ENCODE measurements around the gene FURIN.

FURIN gene

DNA sequence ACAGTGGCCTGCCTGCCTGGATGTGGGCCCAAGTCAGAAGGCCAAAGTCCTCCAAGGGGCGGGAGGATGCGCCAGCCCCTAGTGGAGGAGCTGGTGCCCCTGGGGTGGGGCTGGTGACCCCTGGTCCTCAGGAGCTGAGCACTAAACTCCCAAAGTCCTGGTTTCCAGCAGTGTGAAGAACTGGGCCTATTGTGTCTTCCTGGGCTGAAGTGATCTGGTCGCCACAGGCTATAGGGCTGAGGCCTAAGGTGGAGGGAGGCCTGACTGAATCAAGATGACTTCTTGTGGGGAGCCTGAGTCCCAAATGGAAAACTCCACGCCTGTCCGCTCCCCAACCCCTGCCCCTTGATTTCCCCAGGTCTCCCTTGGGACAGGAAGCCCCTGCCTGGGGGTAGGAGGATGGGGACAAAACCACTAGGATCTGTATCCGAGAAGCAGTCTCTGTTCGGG, 15.2 kb downstream of the FURIN start:
- H3K27me3 ChIP-seq (ENCODE audit: insufficient read depth, low read length, poor library complexity) = no peaks in the 10 kb centered on the region
- peak overlapping the region; percentile 73 for H2BK5ac ChIP-seq (ENCODE audit: low read length)
- H3K79me1 ChIP-seq (ENCODE audit: low read length) = no peaks in the 10 kb centered on the region
- no peaks in the 10 kb centered on the region for H3K79me2 ChIP-seq (ENCODE audit: control insufficient read depth, insufficient read depth, low read length)
- H3K4ac ChIP-seq (ENCODE audit: low read depth, low read length) = peak overlapping the region; percentile 58
- H3K4me3 ChIP-seq (ENCODE audit: low read length) = no peak overlapping the region
- peak overlapping the region; percentile 11 for H3K23ac ChIP-seq (ENCODE audit: low read length)
- H3K4me1 ChIP-seq (ENCODE audit: control insufficient read depth, low read depth, low read length) = peaks cover 5% of the 10 kb centered on the region
- no peak overlapping the region for H3K4me2 ChIP-seq (ENCODE audit: low read length)
- WGBS (ENCODE audit: extremely low coverage, insufficient coverage, low lambda C conversion rate) = no CpG with 5 or more reads among the region's 7 CpGs
- H3K56ac ChIP-seq (ENCODE audit: low read length) = peak overlapping the region; percentile 87
- DNase-seq = peak; percentile 58
- H3K27ac ChIP-seq (ENCODE audit: low read depth, low read length) = peak overlapping the region; percentile 84
- peak overlapping the region; percentile 36 for H2AK5ac ChIP-seq (ENCODE audit: low read length)
- peak overlapping the region; percentile 60 for H4K5ac ChIP-seq (ENCODE audit: low read length)
- H2BK120ac ChIP-seq (ENCODE audit: low read depth, low read length) = no peak overlapping the region
- peak overlapping the region; percentile 75 for H3K9ac ChIP-seq (ENCODE audit: low read length)
- peaks cover 8% of the 10 kb centered on the region for H3K36me3 ChIP-seq (ENCODE audit: control insufficient read depth, insufficient read depth, low read length)
- H2BK15ac ChIP-seq (replicated peaks; ENCODE audit: low read depth) = no peak overlapping the region
- peak overlapping the region; percentile 77 for H4K8ac ChIP-seq (ENCODE audit: low read depth, low read length)
- H3K18ac ChIP-seq (ENCODE audit: low read length) = no peak overlapping the region

DNA sequence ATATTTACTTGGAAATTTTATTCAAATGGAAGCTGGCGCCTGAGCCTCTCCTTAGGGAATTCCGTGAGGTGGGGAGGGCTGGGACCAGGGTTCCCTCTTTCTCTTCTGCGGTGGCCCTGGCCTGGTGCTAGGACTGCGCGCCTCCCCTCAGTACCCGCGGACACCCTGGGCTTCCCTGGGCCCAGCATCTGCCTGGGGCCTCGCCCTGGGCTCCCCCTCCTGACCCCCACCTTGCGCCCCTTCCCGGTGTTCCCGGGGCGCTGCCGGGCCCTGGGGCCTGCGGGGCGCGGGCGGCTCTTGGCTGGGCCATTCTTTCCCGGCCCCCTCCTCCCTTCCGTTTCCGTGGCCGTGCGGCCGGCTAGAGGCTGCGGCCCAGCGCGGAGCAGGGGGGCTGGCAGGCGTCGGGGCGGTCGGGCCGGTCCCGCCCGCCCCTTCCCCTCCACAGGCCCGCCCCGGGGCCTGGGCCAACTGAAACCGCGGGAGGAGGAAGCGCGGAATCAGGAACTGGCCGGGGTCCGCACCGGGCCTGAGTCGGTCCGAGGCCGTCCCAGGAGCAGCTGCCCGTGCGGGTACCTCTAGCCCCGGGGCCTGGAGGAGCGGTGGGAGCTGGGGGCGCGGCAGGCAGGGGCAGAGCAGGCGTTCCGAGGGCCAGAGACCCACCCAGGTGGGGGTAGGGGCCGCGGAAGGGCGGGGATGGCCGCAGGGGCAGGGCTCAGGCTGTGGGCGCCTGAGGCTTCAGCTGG, 15.8 kb downstream of the FURIN start, which contains the start of gene FES:
TSS of gene FES (plus strand) at position 529 of the 743 bp plus-strand sequence. CDS start 542 bp downstream, outside the sequence.
- Histone ChIP-seq H3K4ac (ENCODE audit: low read depth, low read length) (peak within 1 kb of the TSS; percentile 58), H2BK120ac (ENCODE audit: low read depth, low read length) (no peak within 1 kb of the TSS), H3K79me2 (ENCODE audit: control insufficient read depth, insufficient read depth, low read length) (no peaks in the 10 kb centered on the region), H3K36me3 (ENCODE audit: control insufficient read depth, insufficient read depth, low read length) (peaks cover 8% of the 10 kb centered on the region), H3K23ac (ENCODE audit: low read length) (peak within 1 kb of the TSS; percentile 50), H4K8ac (ENCODE audit: low read depth, low read length) (peak within 1 kb of the TSS; percentile 97), H2AK5ac (ENCODE audit: low read length) (peak within 1 kb of the TSS; percentile 36), H3K4me3 (ENCODE audit: low read length) (no peak within 1 kb of the TSS), H3K56ac (ENCODE audit: low read length) (peak within 1 kb of the TSS; percentile 90), H3K27me3 (ENCODE audit: insufficient read depth, low read length, poor library complexity) (no peaks in the 10 kb centered on the region), H3K4me2 (ENCODE audit: low read length) (peak within 1 kb of the TSS; percentile 36), H3K4me1 (ENCODE audit: control insufficient read depth, low read depth, low read length) (peaks cover 5% of the 10 kb centered on the region), H3K79me1 (ENCODE audit: low read length) (no peaks in the 10 kb centered on the region), H2BK15ac (replicated peaks; ENCODE audit: low read depth) (no peak within 1 kb of the TSS), H2BK5ac (ENCODE audit: low read length) (peak within 1 kb of the TSS; percentile 73), H3K27ac (ENCODE audit: low read depth, low read length) (peak within 1 kb of the TSS; percentile 84), H3K18ac (ENCODE audit: low read length) (peak within 1 kb of the TSS; percentile 85), H3K9ac (ENCODE audit: low read length) (peak within 1 kb of the TSS; percentile 75), H4K5ac (ENCODE audit: low read length) (peak within 1 kb of the TSS; percentile 60)
- DNase-seq = peak; percentile 76
- WGBS (ENCODE audit: extremely low coverage, insufficient coverage, low lambda C conversion rate) = no CpG with 5 or more reads among the region's 58 CpGs

DNA sequence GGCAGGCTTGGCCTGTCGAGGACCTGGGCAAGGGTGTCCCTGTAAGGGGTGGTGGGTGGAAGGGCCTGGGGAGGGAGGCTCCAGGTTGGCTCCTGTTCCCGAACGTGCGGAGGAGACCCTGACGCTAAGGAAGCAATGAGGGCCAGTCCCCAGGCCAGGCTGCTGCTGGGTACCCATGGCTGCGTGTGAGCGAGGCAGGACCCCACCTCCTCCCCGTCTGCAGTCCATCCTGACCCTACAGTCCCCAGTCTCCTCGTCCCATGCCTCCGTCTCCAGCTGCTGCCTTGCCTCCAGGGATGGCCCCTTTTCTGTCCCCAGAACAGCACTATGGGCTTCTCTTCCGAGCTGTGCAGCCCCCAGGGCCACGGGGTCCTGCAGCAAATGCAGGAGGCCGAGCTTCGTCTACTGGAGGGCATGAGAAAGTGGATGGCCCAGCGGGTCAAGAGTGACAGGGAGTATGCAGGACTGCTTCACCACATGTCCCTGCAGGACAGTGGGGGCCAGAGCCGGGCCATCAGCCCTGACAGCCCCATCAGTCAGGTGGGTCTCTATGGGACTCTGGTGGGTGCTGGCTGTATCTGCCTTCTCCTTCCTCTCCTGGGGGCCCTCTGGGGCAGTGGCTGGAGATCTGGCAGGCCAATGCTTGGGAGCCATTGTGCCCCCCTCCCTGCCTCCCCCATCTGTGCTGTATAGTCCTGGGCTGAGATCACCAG, 16.5 kb downstream of the FURIN start:
- Histone ChIP-seq H3K4me1 (ENCODE audit: control insufficient read depth, low read depth, low read length) (peaks cover 5% of the 10 kb centered on the region), H3K79me1 (ENCODE audit: low read length) (no peaks in the 10 kb centered on the region), H3K27ac (ENCODE audit: low read depth, low read length) (peak overlapping the region; percentile 75), H2AK5ac (ENCODE audit: low read length) (no peak overlapping the region), H3K36me3 (ENCODE audit: control insufficient read depth, insufficient read depth, low read length) (peaks cover 5% of the 10 kb centered on the region), H3K27me3 (ENCODE audit: insufficient read depth, low read length, poor library complexity) (no peaks in the 10 kb centered on the region), H3K23ac (ENCODE audit: low read length) (no peak overlapping the region), H2BK15ac (replicated peaks; ENCODE audit: low read depth) (no peak overlapping the region), H2BK120ac (ENCODE audit: low read depth, low read length) (no peak overlapping the region), H3K56ac (ENCODE audit: low read length) (peak overlapping the region; percentile 90), H4K5ac (ENCODE audit: low read length) (no peak overlapping the region), H3K9ac (ENCODE audit: low read length) (peak overlapping the region; percentile 75), H3K4ac (ENCODE audit: low read depth, low read length) (peak overlapping the region; percentile 21), H3K4me2 (ENCODE audit: low read length) (peak overlapping the region; percentile 33), H3K18ac (ENCODE audit: low read length) (peak overlapping the region; percentile 85), H3K4me3 (ENCODE audit: low read length) (no peak overlapping the region), H2BK5ac (ENCODE audit: low read length) (peak overlapping the region; percentile 49), H4K8ac (ENCODE audit: low read depth, low read length) (peak overlapping the region; percentile 97), H3K79me2 (ENCODE audit: control insufficient read depth, insufficient read depth, low read length) (no peaks in the 10 kb centered on the region)
- DNase-seq = no peak
- WGBS (ENCODE audit: extremely low coverage, insufficient coverage, low lambda C conversion rate) = no CpG with 5 or more reads among the region's 16 CpGs

DNA sequence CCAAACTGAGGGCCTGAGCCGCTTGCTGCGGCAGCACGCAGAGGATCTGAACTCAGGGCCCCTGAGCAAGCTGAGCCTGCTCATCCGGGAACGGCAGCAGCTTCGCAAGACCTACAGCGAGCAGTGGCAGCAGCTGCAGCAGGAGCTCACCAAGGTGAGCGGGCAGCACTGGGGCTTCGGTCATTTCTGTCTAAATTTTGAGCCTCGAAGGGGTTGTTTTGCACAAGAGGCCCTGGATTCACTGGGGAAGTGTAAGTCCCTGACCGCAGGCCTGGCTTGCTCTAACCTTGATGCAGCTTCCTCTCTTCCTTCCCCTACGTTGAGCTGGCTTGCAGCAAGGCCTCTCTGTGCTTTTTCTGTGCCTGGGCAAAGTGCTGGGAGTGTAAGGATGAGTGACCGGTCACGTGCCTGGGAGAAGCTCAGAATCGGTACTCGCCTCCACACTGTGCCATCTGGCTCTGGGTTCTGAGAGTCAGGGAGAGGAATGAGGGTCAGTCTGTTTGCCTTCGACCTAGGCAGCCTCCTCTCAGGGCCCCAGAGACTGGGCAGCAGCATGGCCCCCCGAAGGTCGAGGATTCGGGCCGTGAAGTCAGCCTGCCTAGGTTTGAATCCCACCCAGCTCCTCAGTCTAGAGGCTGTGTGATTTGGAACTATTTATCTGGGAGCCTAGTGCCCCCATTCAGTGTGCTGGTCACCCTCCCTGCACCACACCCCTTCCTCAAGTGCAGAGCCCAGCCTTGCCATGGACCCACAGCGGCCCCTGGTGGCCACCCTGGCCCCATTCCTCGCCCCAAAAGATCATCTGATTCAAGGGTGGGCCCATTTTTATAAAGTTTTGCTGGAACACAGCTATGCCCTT, 17.3 kb downstream of the FURIN start:
- H3K36me3 ChIP-seq (ENCODE audit: control insufficient read depth, insufficient read depth, low read length) = peaks cover 5% of the 10 kb centered on the region
- peak overlapping the region; percentile 70 for H3K9ac ChIP-seq (ENCODE audit: low read length)
- H3K79me1 ChIP-seq (ENCODE audit: low read length) = no peaks in the 10 kb centered on the region
- no peak overlapping the region for H3K27ac ChIP-seq (ENCODE audit: low read depth, low read length)
- no peak overlapping the region for H3K4ac ChIP-seq (ENCODE audit: low read depth, low read length)
- peak overlapping the region; percentile 87 for H2AK5ac ChIP-seq (ENCODE audit: low read length)
- H3K18ac ChIP-seq (ENCODE audit: low read length) = no peak overlapping the region
- no peak overlapping the region for H4K5ac ChIP-seq (ENCODE audit: low read length)
- no CpG with 5 or more reads among the region's 23 CpGs for WGBS (ENCODE audit: extremely low coverage, insufficient coverage, low lambda C conversion rate)
- H3K4me2 ChIP-seq (ENCODE audit: low read length) = no peak overlapping the region
- H3K27me3 ChIP-seq (ENCODE audit: insufficient read depth, low read length, poor library complexity) = no peaks in the 10 kb centered on the region
- no peak overlapping the region for H3K23ac ChIP-seq (ENCODE audit: low read length)
- H4K8ac ChIP-seq (ENCODE audit: low read depth, low read length) = no peak overlapping the region
- H2BK5ac ChIP-seq (ENCODE audit: low read length) = no peak overlapping the region
- H2BK120ac ChIP-seq (ENCODE audit: low read depth, low read length) = no peak overlapping the region
- peaks cover 5% of the 10 kb centered on the region for H3K4me1 ChIP-seq (ENCODE audit: control insufficient read depth, low read depth, low read length)
- peak; percentile 69 for DNase-seq
- no peaks in the 10 kb centered on the region for H3K79me2 ChIP-seq (ENCODE audit: control insufficient read depth, insufficient read depth, low read length)
- no peak overlapping the region for H3K4me3 ChIP-seq (ENCODE audit: low read length)
- H3K56ac ChIP-seq (ENCODE audit: low read length) = peak overlapping the region; percentile 90
- no peak overlapping the region for H2BK15ac ChIP-seq (replicated peaks; ENCODE audit: low read depth)

DNA sequence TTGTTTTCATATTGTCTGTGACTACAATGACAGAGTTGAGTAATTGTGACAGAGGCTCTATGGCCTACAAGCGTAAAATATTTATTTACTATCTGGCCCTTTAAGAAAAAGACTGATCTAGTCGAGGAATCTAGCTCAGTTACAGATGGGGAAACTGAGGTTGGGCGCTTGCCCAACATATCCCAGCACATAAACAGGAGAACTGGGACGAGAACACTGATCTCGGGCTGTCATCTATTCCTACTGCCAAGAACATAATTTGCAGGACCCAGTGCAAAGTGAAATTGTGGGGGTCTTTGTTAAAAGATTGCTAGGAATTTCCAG, 17.9 kb downstream of the FURIN start:
- Histone ChIP-seq H3K23ac (ENCODE audit: low read length) (no peak overlapping the region), H4K8ac (ENCODE audit: low read depth, low read length) (no peak overlapping the region), H3K9ac (ENCODE audit: low read length) (no peak overlapping the region), H3K4me3 (ENCODE audit: low read length) (no peak overlapping the region), H3K36me3 (ENCODE audit: control insufficient read depth, insufficient read depth, low read length) (no peaks in the 10 kb centered on the region), H3K4ac (ENCODE audit: low read depth, low read length) (no peak overlapping the region), H3K27me3 (ENCODE audit: insufficient read depth, low read length, poor library complexity) (no peaks in the 10 kb centered on the region), H2BK120ac (ENCODE audit: low read depth, low read length) (no peak overlapping the region), H3K27ac (ENCODE audit: low read depth, low read length) (no peak overlapping the region), H2BK15ac (replicated peaks; ENCODE audit: low read depth) (no peak overlapping the region), H3K18ac (ENCODE audit: low read length) (no peak overlapping the region), H3K4me2 (ENCODE audit: low read length) (no peak overlapping the region), H2BK5ac (ENCODE audit: low read length) (no peak overlapping the region), H3K56ac (ENCODE audit: low read length) (no peak overlapping the region), H3K79me1 (ENCODE audit: low read length) (no peaks in the 10 kb centered on the region), H2AK5ac (ENCODE audit: low read length) (no peak overlapping the region), H4K5ac (ENCODE audit: low read length) (no peak overlapping the region), H3K79me2 (ENCODE audit: control insufficient read depth, insufficient read depth, low read length) (no peaks in the 10 kb centered on the region), H3K4me1 (ENCODE audit: control insufficient read depth, low read depth, low read length) (peaks cover 5% of the 10 kb centered on the region)
- DNase-seq = no peak
- WGBS (ENCODE audit: extremely low coverage, insufficient coverage, low lambda C conversion rate) = no CpG with 5 or more reads among the region's 5 CpGs

Data from mesendoderm (in vitro differentiated cells).